Nephron (organoid): ENCODE data around the gene AP1S1.

Experiments used
- H3K27ac Mint-ChIP-seq, 3 experiments: 2 replicates each; pipeline ENCODE4 v1.8.0; 2020; ENCODE audit warnings: mixed read lengths in 3 of 3, mild to moderate bottlenecking in 2 of 3, moderate library complexity in 1 of 3
- H3K27me3 Mint-ChIP-seq: 2 replicates; pipeline ENCODE4 v1.8.0; 2021; ENCODE audit warnings: low read depth, mild to moderate bottlenecking, moderate library complexity, mixed read lengths
- H3K36me3 Mint-ChIP-seq: 2 replicates; pipeline ENCODE4 v1.8.0; 2020; ENCODE audit warnings: low read depth, mixed read lengths
- H3K4me1 Mint-ChIP-seq: 2 replicates; pipeline ENCODE4 v1.8.0; 2020; ENCODE audit warnings: mixed read lengths
- H3K4me3 Mint-ChIP-seq, 3 experiments: 2 replicates each; pipeline ENCODE4 v1.8.0; 2020; ENCODE audit warnings: mild to moderate bottlenecking in 3 of 3, mixed read lengths in 3 of 3, moderate library complexity in 2 of 3
- H3K9me3 Mint-ChIP-seq: 2 replicates; pipeline ENCODE4 v1.8.0; 2020; ENCODE audit warnings: mixed read lengths
- CTCF ChIP-seq, 3 experiments: fragments of 200-600 bp; sonication (generic); IDR thresholded peaks; one replicate each; pipeline ENCODE4 v1.5.0; 2021; ENCODE audit warnings: antibody characterized with exemption in 3 of 3; ENCODE audit not compliant: unreplicated experiment in 3 of 3

The AP1S1 gene

GRCh38 chr7:101174322-101174854, 20.1 kb downstream of the AP1S1 start:
- H3K4me1 Mint-ChIP-seq: peaks cover 25% of the 10 kb centered on the region
- H3K27me3 Mint-ChIP-seq: peaks cover 100% of the 10 kb centered on the region
- no peak overlapping the region for H3K27ac Mint-ChIP-seq
- no peaks in the 10 kb centered on the region for H3K36me3 Mint-ChIP-seq
- H3K4me3 Mint-ChIP-seq: peak overlapping the region in 1 of 3 experiments; percentile 43
- no peak for TF ChIP-seq CTCF (IDR thresholded peaks at IDR 0.05; ENCODE audit: unreplicated experiment in 3 of 3)
- peaks cover 4% of the 10 kb centered on the region for H3K9me3 Mint-ChIP-seq

- Mint-ChIP-seq H3K27me3 (peaks cover 100% of the 10 kb centered on the region), H3K27ac (no peak overlapping the region), H3K4me3 (peak overlapping the region in 1 of 3 experiments; percentile 27), H3K36me3 (no peaks in the 10 kb centered on the region), H3K9me3 (peaks cover 4% of the 10 kb centered on the region), H3K4me1 (peaks cover 17% of the 10 kb centered on the region)
- TF ChIP-seq CTCF (IDR thresholded peaks at IDR 0.05; ENCODE audit: unreplicated experiment in 3 of 3): no peak
Observed at GRCh38 chr7:101175664-101176063, 21.4 kb downstream of the AP1S1 start.

- Mint-ChIP-seq H3K4me3 (no peak overlapping the region), H3K9me3 (peaks cover 4% of the 10 kb centered on the region), H3K36me3 (no peaks in the 10 kb centered on the region), H3K27me3 (peaks cover 99% of the 10 kb centered on the region), H3K27ac (no peak overlapping the region), H3K4me1 (peaks cover 11% of the 10 kb centered on the region)
- no peak for TF ChIP-seq CTCF (IDR thresholded peaks at IDR 0.05; ENCODE audit: unreplicated experiment in 3 of 3)
Observed at GRCh38 chr7:101177644-101178043, 23.4 kb downstream of the AP1S1 start.

GRCh38 chr7:101179117-101179516, 24.8 kb downstream of the AP1S1 start:
- peaks cover 87% of the 10 kb centered on the region for H3K27me3 Mint-ChIP-seq
- H3K4me1 Mint-ChIP-seq: peaks cover 12% of the 10 kb centered on the region
- peaks cover 4% of the 10 kb centered on the region for H3K9me3 Mint-ChIP-seq
- no peak overlapping the region for H3K27ac Mint-ChIP-seq
- peak overlapping the region; percentile 65 to 71 (median 70) for H3K4me3 Mint-ChIP-seq
- H3K36me3 Mint-ChIP-seq: no peaks in the 10 kb centered on the region
- no peak for TF ChIP-seq CTCF (IDR thresholded peaks at IDR 0.05; ENCODE audit: unreplicated experiment in 3 of 3)

GRCh38 chr7:101179713-101180112, 25.4 kb downstream of the AP1S1 start:
- Mint-ChIP-seq H3K36me3 (no peaks in the 10 kb centered on the region), H3K4me3 (peak overlapping the region in 1 of 3 experiments; percentile 70), H3K27ac (no peak overlapping the region), H3K9me3 (peaks cover 4% of the 10 kb centered on the region), H3K4me1 (peaks cover 12% of the 10 kb centered on the region), H3K27me3 (peaks cover 85% of the 10 kb centered on the region)
- no peak for TF ChIP-seq CTCF (IDR thresholded peaks at IDR 0.05; ENCODE audit: unreplicated experiment in 3 of 3)

GRCh38 chr7:101180130-101180755, 26.0 kb downstream of the AP1S1 start, which contains the start of gene NAT16:
NAT16 (minus strand) TSS chr7:101180293; CDS start chr7:101174807, 5,486 bp downstream.
- Mint-ChIP-seq H3K4me3 (peak within 1 kb of the TSS; percentile 65 to 73 (median 71)), H3K27ac (no peak within 1 kb of the TSS), H3K4me1 (peaks cover 12% of the 10 kb centered on the region), H3K9me3 (peaks cover 4% of the 10 kb centered on the region), H3K27me3 (peaks cover 85% of the 10 kb centered on the region), H3K36me3 (no peaks in the 10 kb centered on the region)
- no peak for TF ChIP-seq CTCF (IDR thresholded peaks at IDR 0.05; ENCODE audit: unreplicated experiment in 3 of 3)
